ENCODE data around the gene GUCY2D. TPM values are rescaled to one million over a fixed set of nuclear protein-coding genes. Genes with fewer than 3 reads are reported as not detected.

GUCY2D gene
- total RNA-seq, 1 experiment from 2014 or later, result 1.7 TPM

DNA sequence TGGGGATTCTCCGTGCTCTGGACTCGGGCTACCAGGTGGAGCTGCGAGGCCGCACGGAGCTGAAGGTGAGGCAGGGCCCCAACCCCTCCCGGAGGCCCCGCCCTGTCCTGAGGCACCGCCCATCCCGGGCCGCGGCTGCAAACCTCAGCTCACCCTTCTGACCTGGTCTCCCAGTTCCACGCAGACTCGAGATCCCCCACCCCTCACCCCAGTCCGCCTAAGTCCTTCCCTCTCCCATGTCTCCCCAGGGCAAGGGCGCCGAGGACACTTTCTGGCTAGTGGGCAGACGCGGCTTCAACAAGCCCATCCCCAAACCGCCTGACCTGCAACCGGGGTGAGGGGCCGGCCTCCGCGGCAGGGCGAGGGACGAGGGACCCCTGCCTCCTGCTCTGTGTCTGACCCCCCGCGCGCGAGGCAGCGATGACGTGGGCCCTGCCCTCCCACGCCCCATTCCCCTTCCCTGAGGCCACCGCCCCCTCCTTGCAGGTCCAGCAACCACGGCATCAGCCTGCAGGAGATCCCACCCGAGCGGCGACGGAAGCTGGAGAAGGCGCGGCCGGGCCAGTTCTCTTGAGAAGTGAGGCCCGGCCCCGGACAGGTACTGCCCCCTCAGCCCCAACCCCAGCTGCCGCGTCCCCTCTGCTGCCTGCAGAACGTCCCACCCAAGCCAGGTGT, 13.7 kb downstream of the GUCY2D start:
- CTCF ChIA-PET, result interaction anchor here (2.9 to 3.2 kb wide), 2 partner anchors 25 to 41 kb away, joined by 24 to 25 read pairs; no protein-coding TSS in a partner anchor
- no peaks in the 10 kb centered on the region for H3K9me3 Mint-ChIP-seq (ENCODE audit: unreplicated experiment)
- TF ChIP-seq, protein P1, sequence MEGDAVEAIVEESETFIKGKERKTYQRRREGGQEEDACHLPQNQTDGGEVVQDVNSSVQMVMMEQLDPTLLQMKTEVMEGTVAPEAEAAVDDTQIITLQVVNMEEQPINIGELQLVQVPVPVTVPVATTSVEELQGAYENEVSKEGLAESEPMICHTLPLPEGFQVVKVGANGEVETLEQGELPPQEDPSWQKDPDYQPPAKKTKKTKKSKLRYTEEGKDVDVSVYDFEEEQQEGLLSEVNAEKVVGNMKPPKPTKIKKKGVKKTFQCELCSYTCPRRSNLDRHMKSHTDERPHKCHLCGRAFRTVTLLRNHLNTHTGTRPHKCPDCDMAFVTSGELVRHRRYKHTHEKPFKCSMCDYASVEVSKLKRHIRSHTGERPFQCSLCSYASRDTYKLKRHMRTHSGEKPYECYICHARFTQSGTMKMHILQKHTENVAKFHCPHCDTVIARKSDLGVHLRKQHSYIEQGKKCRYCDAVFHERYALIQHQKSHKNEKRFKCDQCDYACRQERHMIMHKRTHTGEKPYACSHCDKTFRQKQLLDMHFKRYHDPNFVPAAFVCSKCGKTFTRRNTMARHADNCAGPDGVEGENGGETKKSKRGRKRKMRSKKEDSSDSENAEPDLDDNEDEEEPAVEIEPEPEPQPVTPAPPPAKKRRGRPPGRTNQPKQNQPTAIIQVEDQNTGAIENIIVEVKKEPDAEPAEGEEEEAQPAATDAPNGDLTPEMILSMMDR (IDR thresholded peaks at IDR 0.05; ENCODE audit: insufficient read depth in 1 of 2, low read depth in 1 of 2, low read length in 1 of 2, severe bottlenecking in 1 of 2, unreplicated experiment in 1 of 2), result no peak
- H3K27me3 Mint-ChIP-seq (ENCODE audit: insufficient read depth, unreplicated experiment), result no peaks in the 10 kb centered on the region
- no peaks in the 10 kb centered on the region for H3K27me3 ChIP-seq (replicated peaks; ENCODE audit: control insufficient read depth, insufficient read depth, low read length)
- peak overlapping the region; percentile 74 for H3K4me3 Mint-ChIP-seq (ENCODE audit: unreplicated experiment)
- H3K4me1 Mint-ChIP-seq (ENCODE audit: low read depth, unreplicated experiment), result peaks cover 6% of the 10 kb centered on the region
- H3K36me3 Mint-ChIP-seq (ENCODE audit: insufficient read depth, unreplicated experiment), result no peaks in the 10 kb centered on the region
- peak; percentile 39 to 49 for DNase-seq
- POLR2A ChIA-PET, result interaction anchor here (1.1 kb wide), 1 partner anchor 40 kb away, joined by 3 read pairs; no protein-coding TSS in a partner anchor
- BruUV-seq (replicated peaks), result no TSS peak
- H3K4me3 ChIP-seq (ENCODE audit: low read depth, low read length), result peak overlapping the region; percentile 66
- no peaks in the 10 kb centered on the region for H3K9me3 ChIP-seq
- intact Hi-C loops (cut with micrococcal nuclease; ENCODE audit: unreplicated experiment), result loop anchor here (1.0 kb wide), 2 partner anchors 25 to 41 kb away; no protein-coding TSS in a partner anchor
- no peak overlapping the region for H3K27ac Mint-ChIP-seq (ENCODE audit: unreplicated experiment)
- peaks cover 9% of the 10 kb centered on the region for H3K4me1 ChIP-seq
- H3K36me3 ChIP-seq (ENCODE audit: control insufficient read depth, insufficient read depth, low read length), result no peaks in the 10 kb centered on the region

DNA sequence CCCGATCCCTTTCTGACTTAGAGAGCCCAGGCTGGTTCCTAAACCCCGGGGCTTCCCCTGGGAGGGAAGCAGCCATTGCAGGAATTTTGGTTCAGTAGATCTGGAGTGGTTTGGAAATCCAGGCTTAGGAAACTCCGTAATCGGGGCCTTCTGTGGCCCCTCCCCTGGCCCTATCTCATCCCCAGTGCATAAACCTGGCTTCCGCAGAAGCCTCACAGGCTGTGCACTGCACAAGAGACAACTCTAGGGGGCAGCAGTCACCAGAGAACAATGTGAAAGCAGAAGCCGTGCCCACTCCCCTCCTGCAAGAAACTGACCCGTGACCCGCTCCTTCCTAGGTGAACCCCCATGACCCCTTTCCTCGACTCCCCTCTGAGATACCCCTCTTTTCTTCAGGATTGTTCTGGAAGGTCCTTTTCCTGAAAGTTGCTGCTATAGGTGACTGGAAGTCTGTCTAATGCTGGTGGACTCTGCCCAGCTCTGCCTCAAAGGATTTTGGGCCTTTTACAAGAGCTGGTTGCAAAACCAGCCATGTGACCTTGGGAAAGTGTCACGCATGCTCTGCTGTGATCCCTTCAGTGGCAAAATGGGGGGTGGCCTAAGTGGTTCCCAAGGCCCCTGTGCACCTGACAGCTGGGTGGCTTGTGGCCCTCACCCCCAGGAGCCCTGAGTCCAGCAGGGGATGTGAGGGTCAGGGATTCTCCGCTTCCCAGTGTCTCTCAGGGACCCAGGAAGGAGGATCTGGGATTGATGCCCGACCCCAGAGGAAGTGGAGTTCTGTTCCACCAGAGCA, 14.4 kb downstream of the GUCY2D start:
- Mint-ChIP-seq H3K9me3 (ENCODE audit: unreplicated experiment) (no peaks in the 10 kb centered on the region), H3K27ac (ENCODE audit: unreplicated experiment) (no peak overlapping the region), H3K4me3 (ENCODE audit: unreplicated experiment) (peak overlapping the region; percentile 74), H3K36me3 (ENCODE audit: insufficient read depth, unreplicated experiment) (no peaks in the 10 kb centered on the region), H3K27me3 (ENCODE audit: insufficient read depth, unreplicated experiment) (no peaks in the 10 kb centered on the region), H3K4me1 (ENCODE audit: low read depth, unreplicated experiment) (peaks cover 6% of the 10 kb centered on the region)
- Histone ChIP-seq H3K9me3 (no peaks in the 10 kb centered on the region), H3K4me3 (ENCODE audit: low read depth, low read length) (peak overlapping the region; percentile 66), H3K27me3 (replicated peaks; ENCODE audit: control insufficient read depth, insufficient read depth, low read length) (no peaks in the 10 kb centered on the region), H3K4me1 (peaks cover 9% of the 10 kb centered on the region), H3K36me3 (ENCODE audit: control insufficient read depth, insufficient read depth, low read length) (no peaks in the 10 kb centered on the region)
- peak; percentile 60 to 68 for DNase-seq
- intact Hi-C loops (cut with micrococcal nuclease; ENCODE audit: unreplicated experiment), result loop anchor here (1.0 kb wide), 2 partner anchors 24 to 40 kb away; no protein-coding TSS in a partner anchor
- TF ChIP-seq, protein P1 (IDR thresholded peaks at IDR 0.05; ENCODE audit: insufficient read depth in 1 of 2, low read depth in 1 of 2, low read length in 1 of 2, severe bottlenecking in 1 of 2, unreplicated experiment in 1 of 2), result peak; percentile 47 to 53
- POLR2A ChIA-PET, result no interaction called here
- CTCF ChIA-PET, result interaction anchor here (2.9 to 3.2 kb wide), 2 partner anchors 25 to 40 kb away, joined by 24 to 25 read pairs; no protein-coding TSS in a partner anchor
- no TSS peak for BruUV-seq (replicated peaks)

DNA sequence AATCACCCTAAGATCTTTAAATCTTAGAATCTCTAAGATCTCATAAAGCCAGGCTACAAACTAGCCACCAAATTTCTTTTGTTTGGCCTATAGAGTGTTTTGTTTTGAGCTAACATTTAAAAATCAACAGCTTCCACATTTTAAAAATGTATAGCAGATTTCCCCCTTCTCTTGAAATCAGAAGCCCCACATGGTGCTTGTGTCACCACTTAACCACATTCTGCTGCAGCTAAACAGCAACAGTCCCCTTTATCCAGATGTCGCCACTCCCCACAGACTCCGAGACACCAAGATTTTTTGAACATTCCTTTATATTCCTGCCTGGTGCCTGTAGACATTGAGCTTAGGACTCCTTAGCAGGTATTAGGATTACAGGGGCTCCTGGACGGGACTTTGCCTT, 16.0 kb downstream of the GUCY2D start:
- POLR2A ChIA-PET, result interaction anchor here (0.5 kb wide), 1 partner anchor 370 kb away, joined by 3 read pairs; no protein-coding TSS in a partner anchor
- Mint-ChIP-seq H3K36me3 (ENCODE audit: insufficient read depth, unreplicated experiment) (no peaks in the 10 kb centered on the region), H3K27me3 (ENCODE audit: insufficient read depth, unreplicated experiment) (no peaks in the 10 kb centered on the region), H3K27ac (ENCODE audit: unreplicated experiment) (no peak overlapping the region), H3K9me3 (ENCODE audit: unreplicated experiment) (no peaks in the 10 kb centered on the region), H3K4me1 (ENCODE audit: low read depth, unreplicated experiment) (peaks cover 13% of the 10 kb centered on the region), H3K4me3 (ENCODE audit: unreplicated experiment) (no peak overlapping the region)
- no peak overlapping the region for H3K4me3 ChIP-seq (ENCODE audit: low read depth, low read length)
- H3K27me3 ChIP-seq (replicated peaks; ENCODE audit: control insufficient read depth, insufficient read depth, low read length), result no peaks in the 10 kb centered on the region
- TF ChIP-seq, protein P1 (IDR thresholded peaks at IDR 0.05; ENCODE audit: insufficient read depth in 1 of 2, low read depth in 1 of 2, low read length in 1 of 2, severe bottlenecking in 1 of 2, unreplicated experiment in 1 of 2), result no peak
- no peaks in the 10 kb centered on the region for H3K36me3 ChIP-seq (ENCODE audit: control insufficient read depth, insufficient read depth, low read length)
- no TSS peak for BruUV-seq (replicated peaks)
- CTCF ChIA-PET, result interaction anchor here (3.2 kb wide), 1 partner anchor 39 kb away, joined by 25 read pairs; no protein-coding TSS in a partner anchor
- intact Hi-C loops (cut with micrococcal nuclease; ENCODE audit: unreplicated experiment), result no loop called here
- H3K4me1 ChIP-seq, result peaks cover 16% of the 10 kb centered on the region
- no peaks in the 10 kb centered on the region for H3K9me3 ChIP-seq
- no peak for DNase-seq

Measured in Caco-2 (cell line).